Skeletal muscle tissue (tissue), 4 donors: Measurements from ENCODE around the gene GCNT4. TPM values are rescaled to one million over a fixed set of nuclear protein-coding genes. Genes with fewer than 3 reads are reported as not detected.
A peak's percentile ranks its signal among the peaks of the same experiment; 100 is the strongest.

Experiments used
- H3K27ac ChIP-seq: one replicate; pipeline ENCODE4 v1.7.0; 2013; ENCODE audit warnings: mild to moderate bottlenecking, low read depth, low read length, inconsistent platforms
- H3K27me3 ChIP-seq, 3 donors: one replicate each; pipeline ENCODE4 v1.7.0; 2013; ENCODE audit warnings: low read length in 3 of 3; ENCODE audit not compliant: control insufficient read depth in 3 of 3, insufficient read depth in 3 of 3
- H3K36me3 ChIP-seq, 3 donors: one replicate each; pipeline ENCODE4 v1.7.0; 2013; ENCODE audit warnings: low read length in 3 of 3; ENCODE audit not compliant: control insufficient read depth in 3 of 3, insufficient read depth in 3 of 3
- H3K4me1 ChIP-seq, 3 donors: one replicate each; pipeline ENCODE4 v1.7.0; 2013; ENCODE audit warnings: low read length in 3 of 3, mild to moderate bottlenecking in 3 of 3; ENCODE audit not compliant: control insufficient read depth in 3 of 3, insufficient read depth in 3 of 3
- H3K4me3 ChIP-seq, 3 donors: one replicate each; pipeline ENCODE4 v1.7.0; 2013; ENCODE audit warnings: low read length in 3 of 3
- H3K9ac ChIP-seq, 3 donors: one replicate each; pipeline ENCODE4 v1.7.0; 2013; ENCODE audit warnings: low read length in 3 of 3, mild to moderate bottlenecking in 3 of 3, moderate library complexity in 2 of 3, low read depth in 1 of 3
- H3K9me3 ChIP-seq, 3 donors: one replicate each; pipeline ENCODE4 v1.7.0; 2013; ENCODE audit warnings: low read length in 3 of 3; ENCODE audit not compliant: control insufficient read depth in 3 of 3
- total RNA-seq: library from RNA; depleted of rRNA; stranded (reverse); fragments of >200 nt; gene quantifications from one replicate; pipeline ENCODE4 v1.2.3, GENCODE V29; 2014
- donor health status: Osteomylitis.

GCNT4 gene
- total RNA-seq, 1 donor from 2014 or later = under 0.01 TPM

- Histone ChIP-seq H3K9ac (no peak overlapping the region), H3K36me3 (no peaks in the 10 kb centered on the region), H3K9me3 (no peaks in the 10 kb centered on the region), H3K4me1 (no peaks in the 10 kb centered on the region), H3K27ac (no peak overlapping the region), H3K4me3 (no peak overlapping the region), H3K27me3 (no peaks in the 10 kb centered on the region)
Measured at GRCh38 chr5:75071100-75071499, 18.7 kb upstream of the GCNT4 start.

DNA sequence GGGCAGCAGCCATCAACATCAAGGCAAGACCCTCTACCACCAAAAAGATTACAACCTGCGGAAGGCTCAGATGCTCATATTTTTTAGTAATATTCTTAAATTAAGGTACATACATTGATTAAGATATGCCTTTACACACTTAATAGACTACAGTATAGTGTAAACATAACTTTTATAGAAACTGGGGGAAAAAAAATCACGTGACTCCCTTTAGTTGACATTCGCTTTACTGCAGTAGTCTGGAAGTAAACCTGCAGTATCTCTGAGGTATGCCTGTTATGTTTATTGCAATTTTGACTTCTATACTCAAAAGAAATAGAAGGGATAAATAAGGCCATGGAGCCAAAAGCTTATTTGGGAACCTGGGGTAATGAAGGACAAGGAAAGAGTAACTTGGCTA lies 15.1 kb upstream of the GCNT4 start:
- Histone ChIP-seq H3K9ac (no peak overlapping the region), H3K9me3 (no peaks in the 10 kb centered on the region), H3K27me3 (no peaks in the 10 kb centered on the region), H3K4me1 (no peaks in the 10 kb centered on the region), H3K36me3 (no peaks in the 10 kb centered on the region), H3K27ac (no peak overlapping the region), H3K4me3 (no peak overlapping the region)

GRCh38 chr5:75062925-75063531 lies 10.7 kb upstream of the GCNT4 start:
- no peak overlapping the region for H3K9ac ChIP-seq
- no peaks in the 10 kb centered on the region for H3K4me1 ChIP-seq
- no peaks in the 10 kb centered on the region for H3K36me3 ChIP-seq
- no peaks in the 10 kb centered on the region for H3K9me3 ChIP-seq
- no peak overlapping the region for H3K27ac ChIP-seq
- no peak overlapping the region for H3K4me3 ChIP-seq
- H3K27me3 ChIP-seq = no peaks in the 10 kb centered on the region

- Histone ChIP-seq H3K9me3 (no peaks in the 10 kb centered on the region), H3K9ac (no peak overlapping the region), H3K4me3 (no peak overlapping the region), H3K36me3 (no peaks in the 10 kb centered on the region), H3K27me3 (no peaks in the 10 kb centered on the region), H3K27ac (no peak overlapping the region), H3K4me1 (no peaks in the 10 kb centered on the region)
Measured at GRCh38 chr5:75059912-75060545, 7.7 kb upstream of the GCNT4 start.

DNA sequence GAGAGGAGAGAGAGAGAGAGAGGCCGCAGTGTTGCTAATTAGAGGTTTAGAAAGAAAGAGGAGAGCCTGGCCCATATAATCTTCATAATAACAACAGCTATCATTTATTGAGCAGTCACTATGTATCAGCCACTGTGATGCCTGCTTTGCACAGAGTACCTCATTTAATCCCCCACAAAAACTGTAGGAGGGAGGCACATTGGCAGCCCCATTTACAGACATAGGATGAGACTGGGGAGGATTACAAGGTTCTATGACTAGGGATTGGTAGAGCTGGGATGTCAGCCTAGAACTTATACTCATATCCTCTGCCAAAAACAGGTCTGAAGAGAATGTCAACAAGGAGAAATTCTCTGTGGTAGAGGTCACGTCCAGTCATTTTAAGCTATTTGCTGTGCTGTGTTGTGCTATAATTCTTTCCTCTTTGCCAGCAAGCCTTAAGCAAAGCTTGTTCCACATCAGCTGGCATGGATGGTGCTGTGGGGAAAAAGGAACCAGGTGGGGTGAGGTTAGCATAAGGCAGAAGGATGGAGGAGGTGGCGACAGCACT lies 6.7 kb upstream of the GCNT4 start:
- H3K9me3 ChIP-seq = no peaks in the 10 kb centered on the region
- peaks cover 6 to 9% (median 7%) of the 10 kb centered on the region in 3 donors for H3K4me1 ChIP-seq
- no peak overlapping the region for H3K9ac ChIP-seq
- H3K4me3 ChIP-seq = no peak overlapping the region
- no peak overlapping the region for H3K27ac ChIP-seq
- H3K27me3 ChIP-seq = no peaks in the 10 kb centered on the region
- no peaks in the 10 kb centered on the region for H3K36me3 ChIP-seq

GRCh38 chr5:75057561-75057960 lies 5.2 kb upstream of the GCNT4 start:
- no peaks in the 10 kb centered on the region for H3K27me3 ChIP-seq
- H3K4me1 ChIP-seq = peaks cover 6 to 11% (median 8%) of the 10 kb centered on the region in 3 donors
- H3K4me3 ChIP-seq = no peak overlapping the region
- no peaks in the 10 kb centered on the region for H3K36me3 ChIP-seq
- no peaks in the 10 kb centered on the region for H3K9me3 ChIP-seq
- H3K9ac ChIP-seq = no peak overlapping the region
- no peak overlapping the region for H3K27ac ChIP-seq

DNA sequence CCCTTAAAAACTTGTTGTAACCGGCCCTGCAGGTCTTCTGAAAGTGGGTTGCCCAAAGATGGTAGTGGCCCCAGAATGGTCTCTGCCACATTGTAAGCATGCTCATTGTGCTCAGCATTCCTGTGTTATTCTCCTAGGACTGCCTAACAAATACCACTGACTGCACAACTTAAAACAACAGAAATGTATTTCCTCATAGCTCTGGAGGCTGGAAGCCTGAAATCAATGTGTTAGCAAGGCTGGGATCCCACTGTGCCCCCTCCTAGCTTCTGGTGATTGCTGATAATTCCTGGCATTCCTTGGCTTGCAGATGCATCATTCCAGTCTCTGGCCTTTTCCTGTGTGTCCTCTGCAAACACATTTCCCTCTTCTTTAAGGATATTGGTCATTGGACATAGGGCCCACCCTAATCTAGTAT lies 3.4 kb upstream of the GCNT4 start:
- Histone ChIP-seq H3K9ac (no peak overlapping the region), H3K4me3 (no peak overlapping the region), H3K9me3 (no peaks in the 10 kb centered on the region), H3K4me1 (peaks cover 11 to 23% (median 13%) of the 10 kb centered on the region in 3 donors), H3K27ac (no peak overlapping the region), H3K36me3 (no peaks in the 10 kb centered on the region), H3K27me3 (no peaks in the 10 kb centered on the region)

DNA sequence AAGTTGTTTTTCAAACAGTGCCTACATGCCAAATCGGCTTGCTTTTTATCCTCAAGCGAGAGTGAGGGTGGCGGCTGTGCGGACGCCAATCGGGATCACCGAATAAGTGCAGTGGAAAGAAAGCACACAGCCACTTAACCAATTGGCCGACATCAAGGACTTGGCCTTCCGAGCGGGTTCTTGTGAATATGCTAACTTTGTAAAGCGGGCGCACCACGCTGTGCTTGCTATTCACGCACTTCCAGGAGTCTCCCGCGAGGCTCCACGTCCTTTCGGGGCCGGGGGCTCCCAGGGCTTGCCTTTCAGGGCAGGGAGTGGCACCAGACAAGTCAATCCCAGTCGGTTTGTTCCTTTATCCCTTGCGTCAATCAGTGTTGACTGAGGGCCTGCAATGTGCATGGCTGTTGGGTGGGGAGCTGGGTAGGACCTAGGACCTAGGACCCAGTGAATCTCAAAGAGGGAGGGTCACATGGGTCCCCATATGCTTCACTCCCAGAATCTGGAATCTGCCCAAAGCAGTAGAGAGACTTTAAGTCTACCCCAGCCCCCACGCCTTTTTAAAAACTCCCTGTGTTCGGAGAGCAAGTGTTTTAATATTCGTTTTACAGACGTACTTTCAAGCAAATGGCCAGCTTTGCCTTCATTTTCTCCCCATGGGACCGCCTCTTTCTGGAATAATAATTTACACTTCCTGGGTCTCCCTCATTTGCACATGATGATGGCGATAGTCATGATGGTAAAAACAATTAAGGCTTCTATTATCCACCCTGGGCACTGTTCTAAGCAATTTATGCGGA lies 2.0 kb upstream of the GCNT4 start:
- H3K4me3 ChIP-seq = peak overlapping the region; percentile 77 to 90 (median 88)

DNA sequence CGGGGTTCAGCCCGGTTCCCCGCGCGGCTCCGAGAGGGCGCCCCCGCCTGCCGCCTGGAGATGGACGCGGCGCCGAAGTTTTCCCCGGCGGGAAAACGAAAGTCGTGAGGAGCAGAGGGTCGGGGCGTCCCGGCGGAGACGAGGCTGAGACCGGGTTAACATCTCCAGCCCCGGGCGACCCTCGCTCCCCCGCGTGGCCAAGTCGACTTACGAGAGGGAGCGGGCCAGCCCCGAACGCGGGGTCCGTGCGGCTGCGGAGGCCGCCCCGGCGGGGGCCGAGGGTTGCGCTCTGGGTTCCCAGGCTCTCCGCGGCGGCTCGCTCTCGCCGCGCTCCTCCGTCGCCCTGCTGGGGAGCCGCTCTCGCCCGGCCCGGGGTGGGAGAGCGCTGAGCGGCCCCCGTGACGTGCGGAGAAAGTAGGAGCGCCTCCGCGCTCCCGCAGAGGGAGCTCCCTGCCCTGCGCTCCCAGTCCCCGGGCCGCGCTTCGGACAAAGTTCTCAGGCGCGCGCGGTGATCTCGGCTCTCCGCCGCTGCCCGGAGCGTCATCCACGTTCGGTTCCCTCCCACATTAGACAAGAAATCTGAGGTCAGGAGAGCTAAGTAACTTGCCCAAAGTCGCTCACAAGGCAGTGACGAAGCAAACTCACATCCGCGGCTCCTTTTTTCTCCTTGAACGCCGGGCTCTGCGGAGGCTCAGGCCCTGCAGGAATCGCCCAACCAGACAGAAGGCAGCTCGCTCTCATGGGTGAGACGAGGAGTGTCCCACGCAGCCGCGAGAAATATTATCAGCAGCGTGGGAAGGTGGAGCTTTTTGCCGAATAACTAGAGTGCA lies 1.2 kb upstream of the GCNT4 start:
- H3K4me1 ChIP-seq = peaks cover 13 to 29% (median 14%) of the 10 kb centered on the region in 3 donors
- H3K4me3 ChIP-seq = peak overlapping the region; percentile 77 to 90 (median 88)
- peak overlapping the region; percentile 81 for H3K27ac ChIP-seq
- no peaks in the 10 kb centered on the region for H3K9me3 ChIP-seq
- H3K9ac ChIP-seq = peak overlapping the region; percentile 83 to 87 (median 84)
- no peaks in the 10 kb centered on the region for H3K36me3 ChIP-seq
- H3K27me3 ChIP-seq = no peaks in the 10 kb centered on the region

More for the DNA sequence above, 2.0 kb upstream of the GCNT4 start:
- Histone ChIP-seq H3K27me3 (no peaks in the 10 kb centered on the region), H3K9ac (peak overlapping the region; percentile 83 to 87 (median 84)), H3K9me3 (no peaks in the 10 kb centered on the region), H3K27ac (peak overlapping the region; percentile 81), H3K36me3 (no peaks in the 10 kb centered on the region), H3K4me1 (peaks cover 13 to 29% (median 14%) of the 10 kb centered on the region in 3 donors)
